Posterior cingulate gyrus (tissue), 11 donors: ENCODE measurements around the gene XYLT1.
A peak's percentile ranks its signal among the peaks of the same experiment; 100 is the strongest.

ENCODE experiments used
- DNase-seq, 10 donors: peaks; one replicate each; pipeline versions ENCODE4 v3.0.0 to v3.0.0-alpha.2; 2020 to 2021; ENCODE audit warnings: mixed read lengths in 3 of 10
- intact Hi-C: fragments of 100-400 bp; cut with DNase I; formaldehyde crosslinking; loops from one replicate; pipeline ENCODE4 v1.15.1; 2023

The XYLT1 gene

GRCh38 chr16:17382949-17383863 lies 87.6 kb downstream of the XYLT1 start:
- intact Hi-C loops = no loop called here
- DNase-seq = no peak

GRCh38 chr16:17382514-17382913 lies 88.2 kb downstream of the XYLT1 start:
- intact Hi-C loops = no loop called here

GRCh38 chr16:17381784-17382183 lies 89.0 kb downstream of the XYLT1 start:
- no peak for DNase-seq

More at GRCh38 chr16:17382514-17382913, 88.2 kb downstream of the XYLT1 start:
- no peak for DNase-seq

GRCh38 chr16:17380613-17381012 lies 90.1 kb downstream of the XYLT1 start:
- intact Hi-C loops = no loop called here
- DNase-seq = no peak

More at GRCh38 chr16:17381784-17382183, 89.0 kb downstream of the XYLT1 start:
- intact Hi-C loops = no loop called here

GRCh38 chr16:17379121-17379571 lies 91.6 kb downstream of the XYLT1 start:
- intact Hi-C loops = no loop called here
- peak in 8 of 10 donors; percentile 37 to 92 (median 62) for DNase-seq

GRCh38 chr16:17377360-17378324 lies 93.1 kb downstream of the XYLT1 start:
- intact Hi-C loops = no loop called here
- DNase-seq = peak in 1 of 10 donors; percentile 14

- DNase-seq = no peak
- intact Hi-C loops = no loop called here
Measured at GRCh38 chr16:17375461-17376304, 95.1 kb downstream of the XYLT1 start.

- intact Hi-C loops = loop anchor here (5.0 kb wide), 1 partner anchor 38 kb away; no protein-coding TSS in a partner anchor
- DNase-seq = no peak
Measured at GRCh38 chr16:17374668-17375255, 96.0 kb downstream of the XYLT1 start.

GRCh38 chr16:17373533-17373932 lies 97.2 kb downstream of the XYLT1 start:
- intact Hi-C loops = loop anchor here (5.0 kb wide), 1 partner anchor 39 kb away; no protein-coding TSS in a partner anchor
- no peak for DNase-seq

GRCh38 chr16:17372386-17372785 lies 98.4 kb downstream of the XYLT1 start:
- no peak for DNase-seq
- intact Hi-C loops = loop anchor here (5.0 kb wide), 1 partner anchor 40 kb away; no protein-coding TSS in a partner anchor

- intact Hi-C loops = loop anchor here (5.0 kb wide), 1 partner anchor 41 kb away; no protein-coding TSS in a partner anchor
Measured at GRCh38 chr16:17371299-17371698, 99.5 kb downstream of the XYLT1 start.

GRCh38 chr16:17370731-17371285 lies 100.0 kb downstream of the XYLT1 start:
- DNase-seq = no peak
- intact Hi-C loops = loop anchor here (5.0 kb wide), 1 partner anchor 41 kb away; no protein-coding TSS in a partner anchor

More at GRCh38 chr16:17371299-17371698, 99.5 kb downstream of the XYLT1 start:
- no peak for DNase-seq

GRCh38 chr16:17370223-17370707 lies 100.5 kb downstream of the XYLT1 start:
- intact Hi-C loops = loop anchor here (5.0 kb wide), 1 partner anchor 42 kb away; no protein-coding TSS in a partner anchor
- DNase-seq = no peak

- DNase-seq = peak in 5 of 10 donors; percentile 27 to 85 (median 35)
- intact Hi-C loops = loop anchor here (5.0 kb wide), 1 partner anchor 43 kb away; no protein-coding TSS in a partner anchor
Measured at GRCh38 chr16:17369421-17370222, 101.1 kb downstream of the XYLT1 start.

- no peak for DNase-seq
- intact Hi-C loops = no loop called here
Measured at GRCh38 chr16:17368951-17369350, 101.8 kb downstream of the XYLT1 start.

GRCh38 chr16:17368446-17368845 lies 102.3 kb downstream of the XYLT1 start:
- intact Hi-C loops = no loop called here
- DNase-seq = no peak

- no peak for DNase-seq
- intact Hi-C loops = no loop called here
Measured at GRCh38 chr16:17367923-17368322, 102.8 kb downstream of the XYLT1 start.

- DNase-seq = no peak
- intact Hi-C loops = no loop called here
Measured at GRCh38 chr16:17367036-17367435, 103.7 kb downstream of the XYLT1 start.
